HuH-7 (cell line): ENCODE results near the gene MRPL55.
A peak's percentile ranks its signal among the peaks of the same experiment; 100 is the strongest.

Source experiments
- DNase-seq: peaks from one replicate; pipeline ENCODE4 v3.0.0; 2011; ENCODE audit warnings: low spot score

The MRPL55 gene

GRCh38 chr1:228084325-228084724 is 24.8 kb downstream of the MRPL55 start:
- no peak for DNase-seq

- DNase-seq, result no peak
Observed at GRCh38 chr1:228083871-228084278, 25.2 kb downstream of the MRPL55 start.

- DNase-seq, result peak; percentile 50
Observed at GRCh38 chr1:228082918-228083870, 25.9 kb downstream of the MRPL55 start.

- DNase-seq, result peak; percentile 99
Observed at GRCh38 chr1:228082214-228082917, 26.7 kb downstream of the MRPL55 start, which contains the start of gene ARF1. Gene ARF1, plus strand, starts transcription at chr1:228082708. Its CDS starts 14,407 bp downstream, at chr1:228097115.

- peak; percentile 55 for DNase-seq
Observed at GRCh38 chr1:228081578-228082213, 27.4 kb downstream of the MRPL55 start.

GRCh38 chr1:228081144-228081543 is 28.0 kb downstream of the MRPL55 start:
- DNase-seq, result no peak

GRCh38 chr1:228079601-228080263 is 29.4 kb downstream of the MRPL55 start:
- DNase-seq, result no peak

- DNase-seq, result no peak
Observed at GRCh38 chr1:228079013-228079412, 30.1 kb downstream of the MRPL55 start.

- no peak for DNase-seq
Observed at GRCh38 chr1:228077565-228078330, 31.4 kb downstream of the MRPL55 start.

- DNase-seq, result no peak
Observed at GRCh38 chr1:228076796-228077430, 32.2 kb downstream of the MRPL55 start.

GRCh38 chr1:228075801-228076271 is 33.3 kb downstream of the MRPL55 start:
- no peak for DNase-seq

GRCh38 chr1:228074954-228075730 is 34.0 kb downstream of the MRPL55 start:
- no peak for DNase-seq

GRCh38 chr1:228073857-228074545 is 35.1 kb downstream of the MRPL55 start:
- DNase-seq, result no peak

GRCh38 chr1:228073061-228073856 is 35.8 kb downstream of the MRPL55 start:
- no peak for DNase-seq

GRCh38 chr1:228072658-228073043 is 36.4 kb downstream of the MRPL55 start:
- DNase-seq, result no peak

- no peak for DNase-seq
Observed at GRCh38 chr1:228071839-228072657, 37.1 kb downstream of the MRPL55 start.

GRCh38 chr1:228070851-228071250 is 38.2 kb downstream of the MRPL55 start:
- DNase-seq, result no peak
